RPMI7951 (cell line): Measurements from ENCODE around the gene RWDD2A. TPM values are rescaled to one million over a fixed set of nuclear protein-coding genes. Genes with fewer than 3 reads are reported as not detected.
"Not testable (repeated sequence)": the region's sequence is repeated elsewhere in the genome, so short reads cannot be mapped to it uniquely, and the experiment has no call there.

Source experiments
- DNase-seq: peaks from one replicate; pipeline ENCODE4 v3.0.0-alpha.2; 2012; ENCODE audit warnings: low read depth
- total RNA-seq: library from RNA; depleted of rRNA; stranded (reverse); fragments of >200 nt; shearing (Covaris generic); gene quantifications from 2 replicates; pipeline ENCODE4 v1.2.3, GENCODE V29; 2014; rRNA removed

The RWDD2A gene
- 2.9 and 3.0 TPM in 2 replicates for total RNA-seq

- peak; percentile 85 for DNase-seq
Observed at GRCh38 chr6:83192871-83193746, at the start of gene RWDD2A, which contains the start of gene PGM3. RWDD2A (plus strand) TSS chr6:83193357; CDS start chr6:83194452, 1,095 bp downstream. PGM3 (minus strand) TSS chr6:83193265; CDS start chr6:83191012, 2,253 bp downstream.

GRCh38 chr6:83151114-83151513 lies 42.0 kb upstream of the RWDD2A start:
- peak; percentile 60 for DNase-seq

- no peak for DNase-seq
Observed at GRCh38 chr6:83152913-83153312, 40.2 kb upstream of the RWDD2A start.

DNA sequence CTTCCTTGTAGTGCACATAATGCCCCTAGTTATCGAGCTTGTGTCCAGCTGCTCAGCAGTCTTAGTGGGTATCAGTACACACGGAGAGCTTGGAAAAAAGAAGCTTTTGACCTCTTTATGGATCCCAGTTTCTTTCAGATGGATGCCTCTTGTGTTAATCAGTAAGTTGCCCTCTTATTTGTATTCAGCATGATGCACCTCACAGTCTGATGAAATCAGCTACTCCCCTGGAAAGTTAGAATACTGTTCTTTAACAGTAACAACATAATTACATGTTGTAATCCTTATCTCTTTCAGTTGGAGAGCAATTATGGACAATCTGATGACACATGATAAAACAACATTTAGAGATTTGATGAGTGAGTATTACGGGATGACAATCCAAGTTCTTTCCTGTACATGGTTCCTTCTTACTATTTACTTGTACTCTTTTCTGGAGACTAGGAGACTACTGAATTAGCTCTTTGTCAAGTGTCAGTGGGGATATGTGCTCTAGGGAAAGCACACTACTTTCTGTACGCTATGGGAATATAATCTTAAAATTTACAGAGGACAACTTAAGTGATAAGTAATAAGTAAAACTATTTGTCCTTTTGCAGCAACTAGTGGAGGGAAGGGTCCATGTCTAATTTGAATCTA lies 39.2 kb upstream of the RWDD2A start:
- no peak for DNase-seq

- DNase-seq = no peak
Observed at GRCh38 chr6:83155794-83156193, 37.4 kb upstream of the RWDD2A start.

DNA sequence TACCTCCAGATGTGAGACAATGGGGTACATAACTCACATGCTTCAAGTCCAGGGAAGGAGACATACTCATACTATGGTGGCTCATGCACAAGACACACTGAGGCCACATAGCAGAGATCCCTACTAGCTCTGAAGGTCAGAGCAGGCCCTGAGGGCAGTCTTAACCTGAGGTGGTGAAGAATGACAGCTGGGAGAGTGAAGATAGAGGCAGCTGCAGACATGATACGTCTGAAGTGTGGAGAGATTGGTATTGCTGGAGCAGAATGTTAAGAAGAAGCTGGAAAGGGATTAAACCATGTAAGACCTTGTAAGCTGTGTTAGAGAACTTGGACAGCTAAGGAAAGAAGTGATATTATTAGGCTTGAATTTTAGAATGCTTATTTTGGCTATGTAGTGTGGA lies 33.0 kb upstream of the RWDD2A start:
- DNase-seq = no peak

- DNase-seq = no peak
Observed at GRCh38 chr6:83167726-83168278, 25.4 kb upstream of the RWDD2A start.

DNA sequence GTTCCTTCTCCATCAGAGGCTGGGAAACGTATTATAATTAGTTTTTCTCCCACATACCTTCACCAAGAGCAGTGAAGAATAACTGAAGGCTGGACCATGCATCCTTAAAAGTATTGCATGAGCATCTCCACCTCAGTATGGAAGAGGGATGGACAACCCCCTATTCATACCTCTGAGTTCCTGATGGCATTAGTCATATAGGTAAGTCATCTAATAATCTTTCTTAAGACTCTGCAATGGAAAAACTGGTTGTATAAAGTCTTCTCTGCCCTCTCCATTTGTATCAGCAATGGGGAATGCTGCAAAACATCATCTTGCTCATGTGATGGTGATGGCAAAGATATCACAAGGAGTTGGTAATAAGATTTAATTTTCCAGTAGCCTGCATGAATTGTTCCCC lies 24.6 kb upstream of the RWDD2A start:
- no peak for DNase-seq

DNA sequence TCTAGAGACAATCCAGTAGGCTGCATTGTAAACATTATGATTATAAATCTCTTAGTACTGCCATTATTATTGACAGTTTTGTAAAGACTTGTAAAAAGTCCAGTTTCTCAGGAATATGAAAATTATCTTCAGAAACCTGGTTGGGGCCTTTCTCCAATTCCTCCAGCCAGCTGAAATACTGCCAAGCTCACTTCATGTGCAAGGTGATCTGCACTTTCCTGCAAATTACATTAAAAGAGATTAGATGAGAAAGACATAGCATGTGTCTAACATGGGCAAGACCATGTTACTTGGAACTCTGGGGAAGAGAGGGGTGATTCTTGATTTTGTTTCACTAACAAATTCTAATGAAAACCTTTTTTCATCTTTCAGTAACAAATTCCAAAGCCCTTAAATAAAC lies 24.1 kb upstream of the RWDD2A start:
- no peak for DNase-seq

- no peak for DNase-seq
Observed at GRCh38 chr6:83169511-83169910, 23.6 kb upstream of the RWDD2A start.

DNA sequence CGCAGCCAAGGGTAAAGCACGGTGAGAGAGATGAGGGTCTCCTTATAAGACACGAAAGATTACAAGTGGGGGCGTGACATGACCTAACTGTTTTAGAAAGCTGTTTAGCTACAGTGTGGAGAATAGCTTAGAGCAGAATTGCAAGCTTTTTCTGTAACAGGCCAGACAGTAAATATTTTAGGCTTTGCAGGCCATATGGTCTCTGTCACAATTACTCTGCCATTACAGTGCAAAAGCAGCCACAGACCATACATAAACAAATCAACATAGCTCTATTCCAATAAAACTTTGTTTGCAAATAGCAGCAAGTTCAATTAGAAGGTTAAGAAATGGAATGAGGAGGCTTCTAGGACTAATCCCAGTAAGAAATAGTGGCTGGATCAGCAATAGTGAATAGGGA lies 16.9 kb upstream of the RWDD2A start:
- no peak for DNase-seq

DNA sequence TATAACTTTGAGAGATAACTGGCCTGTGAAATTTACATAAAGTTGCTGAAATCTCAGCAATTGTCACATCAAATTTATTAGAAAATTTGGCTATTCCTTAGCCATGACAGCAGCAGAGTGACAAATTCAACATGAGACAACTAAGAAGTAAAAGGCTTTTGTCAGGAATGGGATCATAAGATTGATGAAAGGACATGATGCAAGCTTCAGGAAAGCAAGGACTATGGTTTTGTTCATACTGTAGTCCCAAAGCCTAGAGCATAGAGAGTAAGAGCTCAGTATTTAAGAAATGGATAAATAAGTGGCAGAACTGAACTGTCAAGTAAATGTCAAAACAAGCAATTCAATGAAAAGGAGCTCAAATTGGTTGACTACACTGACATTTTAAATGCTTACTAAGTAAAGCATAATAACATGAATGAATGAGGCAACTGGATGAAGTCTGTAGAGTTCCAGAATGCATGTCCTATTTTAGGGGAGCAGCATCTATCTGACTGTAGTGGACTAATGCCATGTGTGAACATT lies 12.7 kb upstream of the RWDD2A start:
- DNase-seq = no peak

DNA sequence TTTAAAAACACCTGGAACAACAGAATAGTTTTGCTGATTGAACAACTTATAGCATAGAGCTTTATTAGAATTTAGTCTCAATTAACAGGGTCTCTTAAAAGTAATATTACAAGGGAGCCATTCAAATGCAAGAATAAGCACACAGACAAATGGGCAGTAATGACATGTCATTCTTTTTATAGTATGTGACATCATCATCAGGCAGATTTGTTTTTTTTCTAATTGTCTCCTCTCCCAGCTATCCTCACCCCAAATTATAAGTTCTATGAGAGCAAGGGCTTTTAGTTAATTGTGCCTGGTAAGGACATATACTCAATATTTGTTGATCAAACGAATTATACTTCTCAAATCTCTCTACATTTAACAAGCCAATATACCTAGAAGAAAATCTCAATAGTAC lies 11.0 kb upstream of the RWDD2A start:
- DNase-seq = no peak

GRCh38 chr6:83183082-83183828 lies 9.9 kb upstream of the RWDD2A start:
- peak; percentile 98 for DNase-seq

DNA sequence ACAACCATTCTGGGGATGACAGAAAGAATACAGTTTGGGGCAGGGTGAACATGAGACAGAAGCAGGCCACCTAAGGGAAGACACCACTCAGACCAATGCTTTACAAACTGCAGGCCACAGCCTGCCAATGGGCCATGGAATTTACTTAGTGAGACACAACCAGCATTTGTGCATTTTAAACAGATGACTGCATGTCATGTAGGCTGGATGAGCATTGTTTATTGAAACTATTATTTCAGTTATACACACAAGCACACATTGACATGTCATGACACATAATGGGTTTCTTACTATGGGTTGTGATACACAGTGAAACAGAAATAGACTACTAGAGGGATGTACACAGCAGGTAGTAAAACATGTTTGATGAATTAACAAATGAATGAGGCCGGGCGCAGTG lies 8.1 kb upstream of the RWDD2A start:
- DNase-seq = no peak

DNA sequence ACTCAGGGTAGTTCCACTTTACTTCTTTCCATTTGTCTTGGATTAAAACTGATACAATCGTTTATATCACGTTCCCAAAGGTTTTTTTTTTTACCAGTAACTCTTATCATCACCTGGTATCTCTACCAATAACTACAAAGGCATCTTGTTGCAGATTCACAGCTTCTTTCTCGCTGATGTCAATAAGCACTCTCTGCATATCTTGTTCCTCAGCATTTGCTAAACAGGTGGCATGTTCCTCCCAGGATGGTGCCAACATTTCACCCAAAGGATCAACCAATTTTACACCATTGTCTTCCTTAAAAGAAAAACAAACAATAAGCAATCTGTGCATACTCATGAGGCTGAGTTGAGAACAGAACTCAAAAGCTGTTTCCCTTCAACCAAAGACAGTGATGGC lies 4.7 kb upstream of the RWDD2A start:
- no peak for DNase-seq

GRCh38 chr6:83190626-83191025 lies 2.5 kb upstream of the RWDD2A start:
- no peak for DNase-seq

DNA sequence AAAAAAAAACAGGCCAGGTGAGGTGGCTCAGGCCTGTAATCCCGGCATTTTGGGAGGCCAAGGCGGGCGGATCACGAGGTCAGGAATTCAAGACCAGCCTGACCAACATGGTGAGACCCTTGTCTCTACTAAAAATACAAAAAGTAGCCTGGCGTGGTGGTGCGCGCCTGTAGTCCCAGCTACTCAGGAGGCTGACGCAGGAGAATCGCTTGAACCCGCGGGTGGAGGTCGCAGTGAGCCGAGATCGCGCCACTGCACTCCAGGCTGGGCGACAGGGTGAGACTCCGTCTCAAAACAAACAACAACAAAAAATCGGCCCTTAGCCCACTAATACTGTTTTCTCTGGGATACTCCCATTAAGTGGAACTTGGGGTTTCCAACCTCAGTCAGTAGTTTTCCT lies 1.2 kb upstream of the RWDD2A start:
- DNase-seq = not testable (repeated sequence)

GRCh38 chr6:83192456-83192855 lies 701 bp upstream of the RWDD2A start:
- no peak for DNase-seq

- DNase-seq = peak; percentile 43
Observed at GRCh38 chr6:83193747-83194566, 800 bp downstream of the RWDD2A start.
